Neural progenitor cell (in vitro differentiated cells): ENCODE measurements around the gene TJP1.

Source experiments
- EZH2phosphoT487 ChIP-seq: fragments of 200-600 bp; sonication (generic); IDR thresholded peaks from 2 replicates; pipeline ENCODE4 v1.6.1; 2017; ENCODE audit warnings: antibody characterized with exemption
- TF ChIP-seq, protein P1 (sequence below): fragments of 200-600 bp; sonication (generic); IDR thresholded peaks from 2 replicates; pipeline ENCODE4 v1.5.1; 2017; ENCODE audit warnings: antibody characterized with exemption, mild to moderate bottlenecking

DNA sequence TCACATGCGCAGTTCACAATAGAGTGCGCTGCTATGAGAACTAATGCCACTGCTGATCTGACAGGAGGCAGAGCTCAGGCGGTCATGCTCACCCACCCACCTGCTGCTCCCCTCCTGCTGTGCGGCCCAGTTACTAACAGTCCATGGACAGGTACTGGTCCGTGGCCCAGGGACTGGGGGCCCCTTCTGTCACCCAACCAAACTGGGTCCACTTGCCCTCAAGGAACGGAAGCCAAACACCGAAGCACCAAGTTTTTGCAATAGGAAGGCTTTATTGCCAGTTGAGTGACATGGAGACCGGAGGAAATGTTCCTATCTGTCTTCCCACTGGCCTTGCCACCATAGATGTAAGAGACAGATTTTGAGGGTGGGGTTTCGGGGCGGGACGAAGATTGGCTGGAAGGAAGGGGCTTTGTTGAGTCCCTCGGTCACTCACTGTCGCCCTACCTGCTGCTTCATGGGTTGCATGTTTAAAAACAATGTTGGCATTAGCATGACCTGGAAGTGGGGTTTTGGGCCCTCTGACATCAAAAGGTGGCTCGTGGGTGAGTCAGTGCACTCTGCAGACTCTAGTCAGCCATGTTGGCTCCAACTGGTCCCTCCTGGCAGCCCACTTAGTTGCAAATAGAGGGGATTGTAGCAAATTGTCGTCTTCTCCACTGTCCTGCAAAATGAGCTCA, 141.0 kb downstream of the TJP1 start:
- TF ChIP-seq, protein P1, sequence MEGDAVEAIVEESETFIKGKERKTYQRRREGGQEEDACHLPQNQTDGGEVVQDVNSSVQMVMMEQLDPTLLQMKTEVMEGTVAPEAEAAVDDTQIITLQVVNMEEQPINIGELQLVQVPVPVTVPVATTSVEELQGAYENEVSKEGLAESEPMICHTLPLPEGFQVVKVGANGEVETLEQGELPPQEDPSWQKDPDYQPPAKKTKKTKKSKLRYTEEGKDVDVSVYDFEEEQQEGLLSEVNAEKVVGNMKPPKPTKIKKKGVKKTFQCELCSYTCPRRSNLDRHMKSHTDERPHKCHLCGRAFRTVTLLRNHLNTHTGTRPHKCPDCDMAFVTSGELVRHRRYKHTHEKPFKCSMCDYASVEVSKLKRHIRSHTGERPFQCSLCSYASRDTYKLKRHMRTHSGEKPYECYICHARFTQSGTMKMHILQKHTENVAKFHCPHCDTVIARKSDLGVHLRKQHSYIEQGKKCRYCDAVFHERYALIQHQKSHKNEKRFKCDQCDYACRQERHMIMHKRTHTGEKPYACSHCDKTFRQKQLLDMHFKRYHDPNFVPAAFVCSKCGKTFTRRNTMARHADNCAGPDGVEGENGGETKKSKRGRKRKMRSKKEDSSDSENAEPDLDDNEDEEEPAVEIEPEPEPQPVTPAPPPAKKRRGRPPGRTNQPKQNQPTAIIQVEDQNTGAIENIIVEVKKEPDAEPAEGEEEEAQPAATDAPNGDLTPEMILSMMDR, result no peak
- no peak for TF ChIP-seq EZH2phosphoT487
